IMR-90 (cell line): ENCODE results near the gene RNGTT. TPM values are rescaled to one million over a fixed set of nuclear protein-coding genes. Genes with fewer than 3 reads are reported as not detected.

Experiments
- ATAC-seq: fragments of 200-7000 bp; cut with Tn5 transposase; 2 replicates; pipeline ENCODE4 v1.9.1; 2020; ENCODE audit warnings: low read depth, mild to moderate bottlenecking, moderate library complexity
- BruUV-seq: library from RNA; stranded (reverse); fragments of 400-500 nt; replicated peaks from 2 replicates; lab custom pipeline; 2021; lab: Mats Ljungman, UMichigan
- CTCF ChIA-PET: fragments of 300-600 bp; formaldehyde crosslinking; extraction: SDS; loops from one replicate; lab custom pipeline; 2021; ENCODE audit warnings: antibody characterized with exemption; lab: Yijun Ruan, JAX
- POLR2A ChIA-PET: fragments of 300-600 bp; sonication (Branson Sonifier 250); formaldehyde crosslinking; loops from one replicate; lab custom pipeline; 2022; ENCODE audit warnings: antibody characterized with exemption; ENCODE audit not compliant: unreplicated experiment; lab: Charles Lee
- DNase-seq: peaks from one replicate; pipeline ENCODE4 v3.0.0; 2013
- H2AFZ ChIP-seq: replicated peaks from 2 replicates; pipeline ENCODE3; 2013; ENCODE audit warnings: low read length, mild to moderate bottlenecking; ENCODE audit not compliant: poor library complexity
- H2AK5ac ChIP-seq: 2 replicates; pipeline ENCODE4 v1.6.1; 2013; ENCODE audit warnings: low read depth, low read length, inconsistent platforms
- H2AK9ac ChIP-seq: replicated peaks from 2 replicates; pipeline ENCODE3; 2013; ENCODE audit warnings: mild to moderate bottlenecking, low read depth, low read length, moderate library complexity; ENCODE audit not compliant: poor library complexity
- H2BK120ac ChIP-seq: 2 replicates; pipeline ENCODE4 v1.6.1; 2013; ENCODE audit warnings: low read depth, low read length, inconsistent platforms
- H2BK15ac ChIP-seq: 3 replicates; pipeline ENCODE4 v1.6.1; 2013; ENCODE audit warnings: low read depth, low read length, inconsistent platforms
- H2BK20ac ChIP-seq: 2 replicates; pipeline ENCODE4 v1.6.1; 2013; ENCODE audit warnings: low read depth, mild to moderate bottlenecking, inconsistent platforms, low read length, moderate library complexity
- H2BK5ac ChIP-seq: 2 replicates; pipeline ENCODE4 v1.6.1; 2013; ENCODE audit warnings: mild to moderate bottlenecking, low read depth, low read length, inconsistent platforms; ENCODE audit not compliant: poor library complexity, severe bottlenecking
- H3K14ac ChIP-seq: replicated peaks from 2 replicates; pipeline ENCODE4 v1.6.1; 2013; ENCODE audit warnings: low read depth, low read length, inconsistent platforms
- H3K18ac ChIP-seq: 2 replicates; pipeline ENCODE4 v1.6.1; 2013; ENCODE audit warnings: low read depth, low read length, control low read depth
- H3K23ac ChIP-seq: 2 replicates; pipeline ENCODE4 v1.6.1; 2013; ENCODE audit warnings: low read depth, low read length, inconsistent platforms
- H3K27ac ChIP-seq: 2 replicates; pipeline ENCODE4 v1.5.1; 2013; ENCODE audit warnings: mild to moderate bottlenecking, control low read depth, low read length; ENCODE audit not compliant: insufficient read depth
- H3K27me3 ChIP-seq: 2 replicates; pipeline ENCODE4 v1.6.1; 2013; ENCODE audit warnings: low read length; ENCODE audit not compliant: control insufficient read depth, insufficient read depth
- H3K36me3 ChIP-seq: 2 replicates; pipeline ENCODE4 v1.6.1; 2013; ENCODE audit warnings: low read length, mixed read lengths; ENCODE audit not compliant: control insufficient read depth, insufficient read depth
- H3K4ac ChIP-seq: 2 replicates; pipeline ENCODE4 v1.6.1; 2013; ENCODE audit warnings: low read depth, low read length, inconsistent platforms
- H3K4me1 ChIP-seq: 2 replicates; pipeline ENCODE4 v1.6.1; 2013; ENCODE audit warnings: low read length, mixed read lengths; ENCODE audit not compliant: control insufficient read depth, insufficient read depth
- H3K4me2 ChIP-seq: 2 replicates; pipeline ENCODE4 v1.6.1; 2013; ENCODE audit warnings: low read depth, mild to moderate bottlenecking, control low read depth, low read length, moderate library complexity
- H3K4me3 ChIP-seq: 2 replicates; pipeline ENCODE4 v1.5.1; 2013; ENCODE audit warnings: low read depth, mild to moderate bottlenecking, control low read depth, low read length, moderate library complexity; ENCODE audit not compliant: insufficient read depth
- H3K56ac ChIP-seq: 2 replicates; pipeline ENCODE4 v1.6.1; 2013; ENCODE audit warnings: low read length, inconsistent platforms; ENCODE audit not compliant: insufficient read depth; ENCODE audit errors: extremely low read depth
- H3K79me1 ChIP-seq, 2 experiments: 2 replicates each; pipeline ENCODE4 v1.6.1; 2013; ENCODE audit warnings: low read length in 2 of 2, inconsistent platforms in 1 of 2, low read depth in 1 of 2
- H3K9ac ChIP-seq: 2 replicates; pipeline ENCODE4 v1.6.1; 2013; ENCODE audit warnings: low read depth, low read length, control low read depth
- H3K9me1 ChIP-seq: 2 replicates; pipeline ENCODE4 v1.6.1; 2013; ENCODE audit warnings: low read length, inconsistent platforms; ENCODE audit not compliant: insufficient read depth
- H3K9me3 ChIP-seq: 2 replicates; pipeline ENCODE4 v1.6.1; 2013; ENCODE audit warnings: low read length; ENCODE audit not compliant: control insufficient read depth, insufficient read depth
- H4K20me1 ChIP-seq: 2 replicates; pipeline ENCODE4 v1.6.1; 2013; ENCODE audit warnings: low read length, inconsistent platforms; ENCODE audit not compliant: insufficient read depth
- H4K5ac ChIP-seq: 2 replicates; pipeline ENCODE4 v1.6.1; 2013; ENCODE audit warnings: mild to moderate bottlenecking, low read depth, low read length, control low read depth
- H4K8ac ChIP-seq, 2 experiments: 2 replicates each; pipeline ENCODE4 v1.6.1; 2013; ENCODE audit warnings: low read depth in 2 of 2, low read length in 2 of 2, control low read depth in 1 of 2, inconsistent platforms in 1 of 2
- H4K91ac ChIP-seq: 2 replicates; pipeline ENCODE4 v1.6.1; 2013; ENCODE audit warnings: low read depth, low read length, inconsistent platforms; ENCODE audit not compliant: insufficient read depth
- BHLHE40 ChIP-seq: fragments of 150-350 bp; IDR thresholded peaks from 2 replicates; pipeline ENCODE4 v1.6.1; 2016; ENCODE audit warnings: mild to moderate bottlenecking, low read depth, low read length
- WGBS, 2 experiments: methylation state at CpG; one replicate each; pipeline versions ENCODE4 v1.1.5 to v1.1.7; 2013; ENCODE audit warnings: missing lambda C conversion rate in 2 of 2; ENCODE audit not compliant: insufficient read length in 1 of 2; ENCODE audit errors: extremely low coverage in 2 of 2; 5-methylcytosine and 5-hydroxymethylcytosine counted together
- dilution Hi-C: fragments of 300-500 bp; cut with HindIII; formaldehyde crosslinking; loops from one replicate; pipeline ENCODE4 v1.14.3; 2018; ENCODE audit warnings: low sequenced_read_pairs; ENCODE audit not compliant: unreplicated experiment
- in situ Hi-C: fragments of 300-500 bp; cut with MboI; formaldehyde crosslinking; loops from 3 replicates; pipeline ENCODE4 v1.14.3; 2019; ENCODE audit warnings: low sequenced_read_pairs, inconsistent platforms, mixed read lengths
- intact Hi-C: fragments of 100-400 bp; cut with micrococcal nuclease; formaldehyde crosslinking; loops from 2 replicates; pipeline ENCODE4 v1.10.0; 2022
- polyA plus RNA-seq, 3 experiments: library from polyadenylated mRNA; depleted of rRNA; stranded (reverse); fragments of >200 nt; gene quantifications; 2 replicates each; pipeline ENCODE4 v1.2.3, GENCODE V29; 2012; ENCODE audit warnings: low replicate concordance in 1 of 3
- total RNA-seq: library from RNA; depleted of rRNA; stranded (reverse); fragments of >200 nt; gene quantifications from 2 replicates; pipeline ENCODE4 v1.2.3, GENCODE V29; 2012
- TF ChIP-seq, protein P1 (sequence below): fragments of 150-350 bp; IDR thresholded peaks from 2 replicates; pipeline ENCODE4 v1.6.1; 2016; ENCODE audit warnings: low read depth, mild to moderate bottlenecking, low read length, moderate library complexity, borderline replicate concordance
- TF ChIP-seq, protein P2 (sequence below): conservative IDR thresholded peaks from 2 replicates; pipeline ENCODE4 v1.5.1; 2012; ENCODE audit warnings: mild to moderate bottlenecking, low read depth, low read length, improper control_type of control experiment

RNGTT gene
- total and polyA plus RNA-seq, 2 of the 4 experiments (the other 2 are of a cell fraction) = 5.4 to 21.7 TPM

DNA sequence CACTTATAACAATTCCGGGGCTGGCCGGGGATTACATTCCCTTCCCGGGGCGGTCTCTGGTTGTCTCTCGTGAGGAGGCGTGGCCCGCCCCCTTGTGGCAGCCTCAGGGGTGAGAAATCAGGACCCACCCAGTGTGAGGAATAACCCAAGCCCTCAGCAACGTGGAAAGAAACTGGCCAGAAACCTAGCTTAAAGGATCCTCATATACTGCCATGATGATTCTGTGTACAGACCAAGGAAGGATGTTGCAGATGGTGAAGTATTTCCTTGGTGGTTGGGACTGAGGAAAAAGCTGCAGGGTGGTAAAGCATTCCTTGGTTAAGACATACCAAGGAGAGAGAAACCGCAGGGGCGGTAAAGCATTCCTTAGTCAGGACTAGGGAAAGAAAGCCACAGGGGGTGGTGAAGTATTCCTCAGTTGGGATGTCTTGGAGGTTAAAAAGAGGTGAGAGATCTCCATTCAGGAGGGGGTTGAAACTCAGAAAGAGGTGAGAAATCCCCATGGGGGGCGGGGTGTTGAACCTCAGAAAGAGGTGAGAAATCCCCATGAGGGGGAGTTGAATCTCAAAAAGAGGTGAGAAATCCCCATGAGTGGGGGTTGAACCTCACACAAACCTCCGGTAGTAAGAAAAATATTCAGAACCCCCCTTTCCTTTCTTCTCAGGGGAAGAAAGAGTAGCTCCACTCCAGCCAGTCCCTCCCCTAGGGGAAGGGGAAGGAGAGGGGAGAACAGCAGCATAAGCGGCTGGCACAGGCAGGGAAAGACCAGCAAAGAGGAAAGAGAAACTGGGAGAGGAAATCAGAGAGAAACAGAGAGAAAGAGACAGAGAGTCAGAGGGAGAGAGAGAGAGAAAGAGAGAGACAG lies 238.1 kb downstream of the RNGTT start:
- TF ChIP-seq, protein P1, sequence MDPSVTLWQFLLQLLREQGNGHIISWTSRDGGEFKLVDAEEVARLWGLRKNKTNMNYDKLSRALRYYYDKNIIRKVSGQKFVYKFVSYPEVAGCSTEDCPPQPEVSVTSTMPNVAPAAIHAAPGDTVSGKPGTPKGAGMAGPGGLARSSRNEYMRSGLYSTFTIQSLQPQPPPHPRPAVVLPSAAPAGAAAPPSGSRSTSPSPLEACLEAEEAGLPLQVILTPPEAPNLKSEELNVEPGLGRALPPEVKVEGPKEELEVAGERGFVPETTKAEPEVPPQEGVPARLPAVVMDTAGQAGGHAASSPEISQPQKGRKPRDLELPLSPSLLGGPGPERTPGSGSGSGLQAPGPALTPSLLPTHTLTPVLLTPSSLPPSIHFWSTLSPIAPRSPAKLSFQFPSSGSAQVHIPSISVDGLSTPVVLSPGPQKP = no peak
- TF ChIP-seq BHLHE40 = no peak
- TF ChIP-seq, protein P2, sequence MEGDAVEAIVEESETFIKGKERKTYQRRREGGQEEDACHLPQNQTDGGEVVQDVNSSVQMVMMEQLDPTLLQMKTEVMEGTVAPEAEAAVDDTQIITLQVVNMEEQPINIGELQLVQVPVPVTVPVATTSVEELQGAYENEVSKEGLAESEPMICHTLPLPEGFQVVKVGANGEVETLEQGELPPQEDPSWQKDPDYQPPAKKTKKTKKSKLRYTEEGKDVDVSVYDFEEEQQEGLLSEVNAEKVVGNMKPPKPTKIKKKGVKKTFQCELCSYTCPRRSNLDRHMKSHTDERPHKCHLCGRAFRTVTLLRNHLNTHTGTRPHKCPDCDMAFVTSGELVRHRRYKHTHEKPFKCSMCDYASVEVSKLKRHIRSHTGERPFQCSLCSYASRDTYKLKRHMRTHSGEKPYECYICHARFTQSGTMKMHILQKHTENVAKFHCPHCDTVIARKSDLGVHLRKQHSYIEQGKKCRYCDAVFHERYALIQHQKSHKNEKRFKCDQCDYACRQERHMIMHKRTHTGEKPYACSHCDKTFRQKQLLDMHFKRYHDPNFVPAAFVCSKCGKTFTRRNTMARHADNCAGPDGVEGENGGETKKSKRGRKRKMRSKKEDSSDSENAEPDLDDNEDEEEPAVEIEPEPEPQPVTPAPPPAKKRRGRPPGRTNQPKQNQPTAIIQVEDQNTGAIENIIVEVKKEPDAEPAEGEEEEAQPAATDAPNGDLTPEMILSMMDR = peak; percentile 19; the same call in 1 of the 2 replicates
- ChIA-PET CTCF (no interaction called here), POLR2A (interaction anchor here (0.6 kb wide), 1 partner anchor 1136 kb away, joined by 7 read pairs; the partner anchor contains the start of gene RARS2)
- H4K20me1 ChIP-seq = no peaks in the 10 kb centered on the region
- H2AK9ac ChIP-seq = peak overlapping the region; percentile 1
- dilution Hi-C loops (no loop called here), in situ Hi-C loops (no loop called here), intact Hi-C loops (no loop called here)
- H3K27me3 ChIP-seq = no peaks in the 10 kb centered on the region
- no peak overlapping the region for H3K9ac ChIP-seq
- no peak overlapping the region for H3K14ac ChIP-seq
- H2AK5ac ChIP-seq = no peak overlapping the region
- H3K36me3 ChIP-seq = no peaks in the 10 kb centered on the region
- 20% methylated on average over 1 of the region's 13 CpGs; no CpG with 5 or more reads in 1 of the 2 experiments for WGBS, 2 experiments
- peaks cover 4% of the 10 kb centered on the region; the same call in 1 of the 2 replicates for H3K4me1 ChIP-seq
- no peak overlapping the region for H3K4me3 ChIP-seq
- peak overlapping the region; percentile 52; the same call in 1 of the 2 replicates for H3K4me2 ChIP-seq
- no peak overlapping the region for H2BK120ac ChIP-seq
- H3K18ac ChIP-seq = no peak overlapping the region
- no peak overlapping the region for H3K56ac ChIP-seq
- no peak overlapping the region for H2BK5ac ChIP-seq
- DNase-seq = peak; percentile 74
- H3K9me1 ChIP-seq = peaks cover 6% of the 10 kb centered on the region; the same call in 1 of the 2 replicates
- H2AFZ ChIP-seq = peak overlapping the region; percentile 7
- no peak overlapping the region for H3K23ac ChIP-seq
- no peak overlapping the region for H4K91ac ChIP-seq
- peak; percentile 75 for ATAC-seq
- no TSS peak for BruUV-seq
- H4K8ac ChIP-seq = no peak overlapping the region
- peaks cover 4 to 5% of the 10 kb centered on the region in 2 experiments; a peak in 1 of 4 replicates for H3K79me1 ChIP-seq
- H4K5ac ChIP-seq = no peak overlapping the region
- H2BK20ac ChIP-seq = no peak overlapping the region; the same call in 1 of the 2 replicates
- H3K27ac ChIP-seq = no peak overlapping the region
- H3K4ac ChIP-seq = peak overlapping the region; percentile 40; the same call in 1 of the 2 replicates
- H3K9me3 ChIP-seq = no peaks in the 10 kb centered on the region
- no peak overlapping the region for H2BK15ac ChIP-seq
